ENCODE measurements around the gene SPATA6L.

DNA sequence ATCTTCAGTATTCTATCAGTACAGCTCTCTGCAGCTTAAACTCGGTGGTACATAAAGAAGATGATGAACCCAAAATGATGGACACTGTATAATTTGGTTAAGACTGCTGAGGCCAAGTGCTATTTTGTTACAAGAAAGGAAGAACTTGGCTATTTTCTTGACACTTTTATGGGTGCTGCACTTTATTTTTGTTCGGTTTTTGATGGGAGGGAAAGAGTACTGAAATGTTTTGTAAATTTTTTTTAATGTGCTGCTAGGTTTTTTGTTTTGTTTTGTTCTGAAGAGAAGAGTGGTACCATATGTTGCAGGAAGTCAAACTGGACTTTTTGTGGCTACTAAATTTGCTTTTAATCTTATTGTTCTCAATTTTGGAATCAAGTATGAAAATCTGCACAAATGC is 39.7 kb upstream of the SPATA6L start:
- TF ChIP-seq, protein P1, sequence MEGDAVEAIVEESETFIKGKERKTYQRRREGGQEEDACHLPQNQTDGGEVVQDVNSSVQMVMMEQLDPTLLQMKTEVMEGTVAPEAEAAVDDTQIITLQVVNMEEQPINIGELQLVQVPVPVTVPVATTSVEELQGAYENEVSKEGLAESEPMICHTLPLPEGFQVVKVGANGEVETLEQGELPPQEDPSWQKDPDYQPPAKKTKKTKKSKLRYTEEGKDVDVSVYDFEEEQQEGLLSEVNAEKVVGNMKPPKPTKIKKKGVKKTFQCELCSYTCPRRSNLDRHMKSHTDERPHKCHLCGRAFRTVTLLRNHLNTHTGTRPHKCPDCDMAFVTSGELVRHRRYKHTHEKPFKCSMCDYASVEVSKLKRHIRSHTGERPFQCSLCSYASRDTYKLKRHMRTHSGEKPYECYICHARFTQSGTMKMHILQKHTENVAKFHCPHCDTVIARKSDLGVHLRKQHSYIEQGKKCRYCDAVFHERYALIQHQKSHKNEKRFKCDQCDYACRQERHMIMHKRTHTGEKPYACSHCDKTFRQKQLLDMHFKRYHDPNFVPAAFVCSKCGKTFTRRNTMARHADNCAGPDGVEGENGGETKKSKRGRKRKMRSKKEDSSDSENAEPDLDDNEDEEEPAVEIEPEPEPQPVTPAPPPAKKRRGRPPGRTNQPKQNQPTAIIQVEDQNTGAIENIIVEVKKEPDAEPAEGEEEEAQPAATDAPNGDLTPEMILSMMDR (IDR thresholded peaks at IDR 0.05; ENCODE audit: low read length), result no peak
- TF ChIP-seq EZH2 (IDR thresholded peaks at IDR 0.05; ENCODE audit: borderline replicate concordance, low read length), result no peak
